K562 (cell line): ENCODE data around the gene C9. TPM values are rescaled to one million over a fixed set of nuclear protein-coding genes. Genes with fewer than 3 reads are reported as not detected.
A peak's percentile ranks its signal among the peaks of the same experiment; 100 is the strongest.

ENCODE experiments used
- ATAC-seq: fragments of 200-7000 bp; cut with Tn5 transposase; 3 replicates; pipeline ENCODE4 v1.9.1; 2020; ENCODE audit warnings: moderate library complexity
- BruUV-seq: library from RNA; stranded (reverse); fragments of 400-500 nt; replicated peaks from 2 replicates; lab custom pipeline; 2021; lab: Mats Ljungman, UMichigan
- CTCF ChIA-PET: fragments of 300-600 bp; formaldehyde crosslinking; extraction: SDS; loops from one replicate; lab custom pipeline; 2021; ENCODE audit warnings: low intra/inter-chr PET ratio; lab: Yijun Ruan, JAX
- POLR2A ChIA-PET: fragments of 300-600, 350-650 bp; sonication (Branson Sonifier 250); formaldehyde crosslinking; extraction: SDS; loops from one replicate; lab custom pipeline; 2021; ENCODE audit warnings: antibody characterized with exemption, inconsistent platforms; lab: Yijun Ruan, JAX
- DNase-seq, 4 experiments: peaks; one replicate each; pipeline versions ENCODE4 v3.0.0 to v3.0.0-alpha.2; 2011 to 2018; ENCODE audit warnings: low spot score in 3 of 4, mixed read lengths in 3 of 4; ENCODE audit errors: extremely low read depth in 1 of 4
- FAIRE-seq: peaks from 2 replicates; lab custom pipeline; 2011; peaks lifted over from hg19 to GRCh38; lab: Jason Lieb, UNC
- H2AFZ ChIP-seq: 2 replicates; pipeline ENCODE4 v1.6.0; 2011; ENCODE audit warnings: low read depth, low read length, control low read depth, inconsistent platforms
- H3K27ac ChIP-seq: fragments of 200-600 bp; 3 replicates; pipeline ENCODE4 v1.8.0; 2011; ENCODE audit warnings: low read depth, mild to moderate bottlenecking, control low read depth, inconsistent platforms, low read length, moderate library complexity, mixed read lengths; ENCODE audit errors: extremely low read depth
- H3K27me3 ChIP-seq, 2 experiments: fragments of 300-600 bp in 1 of 2; 2 replicates in 1 of 2; 3 replicates in 1 of 2; pipeline versions ENCODE4 v1.6.0 to v1.8.0; 2011; ENCODE audit warnings: inconsistent platforms in 2 of 2, low read length in 2 of 2, mild to moderate bottlenecking in 1 of 2, mixed read lengths in 1 of 2, moderate library complexity in 1 of 2; ENCODE audit not compliant: control insufficient read depth in 2 of 2, insufficient read depth in 2 of 2
- H3K36me3 ChIP-seq: fragments of 300-600 bp; 3 replicates; pipeline ENCODE4 v1.8.0; 2011; ENCODE audit warnings: mild to moderate bottlenecking, low read length, inconsistent platforms; ENCODE audit not compliant: control insufficient read depth, insufficient read depth
- H3K4me1 ChIP-seq, 2 experiments: fragments of 200-600 bp in 1 of 2; replicated peaks in 1 of 2; 2 replicates in 1 of 2; 3 replicates in 1 of 2; pipeline versions ENCODE4 v1.5.1 to v1.8.0; 2011; ENCODE audit warnings: inconsistent platforms in 2 of 2, low read length in 2 of 2, mild to moderate bottlenecking in 1 of 2, mixed read lengths in 1 of 2, moderate library complexity in 1 of 2; ENCODE audit not compliant: control insufficient read depth in 2 of 2, insufficient read depth in 2 of 2
- H3K4me2 ChIP-seq: 2 replicates; pipeline ENCODE4 v1.6.1; 2011; ENCODE audit warnings: low read length, control low read depth, inconsistent platforms, mixed read lengths; ENCODE audit not compliant: insufficient read depth
- H3K4me3 ChIP-seq: fragments of 200-600 bp; sonication (generic), shearing (Covaris generic); 2 replicates; pipeline ENCODE4 v1.5.1; 2016; ENCODE audit warnings: control low read depth, inconsistent platforms
- H3K79me2 ChIP-seq: fragments of 200-600 bp; 3 replicates; pipeline ENCODE4 v1.8.0; 2011; ENCODE audit warnings: low read length, inconsistent platforms; ENCODE audit not compliant: control insufficient read depth, insufficient read depth
- H3K9ac ChIP-seq, 2 experiments: 2 replicates each; pipeline versions ENCODE4 v1.6.0 to v1.6.1; 2011; ENCODE audit warnings: low read depth in 2 of 2, low read length in 2 of 2, control low read depth in 1 of 2, inconsistent platforms in 1 of 2, mild to moderate bottlenecking in 1 of 2, mixed read lengths in 1 of 2; ENCODE audit not compliant: insufficient read depth in 1 of 2
- H3K9me1 ChIP-seq: one replicate; pipeline ENCODE4 v1.6.0; 2011; ENCODE audit warnings: inconsistent platforms, mild to moderate bottlenecking, low read length, moderate library complexity; ENCODE audit not compliant: control insufficient read depth, insufficient read depth
- H3K9me3 ChIP-seq: replicated peaks from 2 replicates; pipeline ENCODE4 v1.5.1; 2011; ENCODE audit warnings: low read depth, low read length, inconsistent platforms; ENCODE audit not compliant: control insufficient read depth, insufficient read depth
- H4K20me1 ChIP-seq: replicated peaks from 2 replicates; pipeline ENCODE4 v1.6.1; 2011; ENCODE audit warnings: low read length, inconsistent platforms, mixed read lengths; ENCODE audit not compliant: control insufficient read depth, insufficient read depth
- RAD21 ChIP-seq, 2 experiments: fragments of 250-450 bp in 1 of 2; fragments of 450-650 bp in 1 of 2; sonication (Bioruptor Pico) in 1 of 2; formaldehyde crosslinking in 1 of 2; IDR thresholded peaks in 1 of 2; conservative IDR thresholded peaks in 1 of 2; 2 replicates each; pipeline versions ENCODE4 v1.4.0 to v1.8.0; 2020 to 2022; ENCODE audit warnings: mild to moderate bottlenecking in 2 of 2, moderate library complexity in 1 of 2
- ZNF124 ChIP-seq: sonication (generic); formaldehyde crosslinking; IDR thresholded peaks from 2 replicates; pipeline ENCODE4 v1.8.1; 2022; ENCODE audit warnings: missing genetic modification reagents
- WGBS: fragments of 100-300 bp; shearing (Covaris generic); methylation state at CpG from one replicate; pipeline ENCODE4 v1.1.6; 2016; ENCODE audit warnings: low coverage, mixed read lengths; ENCODE audit not compliant: insufficient coverage; ENCODE audit errors: missing lambda C conversion rate; 5-methylcytosine and 5-hydroxymethylcytosine counted together
- in situ Hi-C: fragments of 300-500 bp; cut with MboI; formaldehyde crosslinking; loops from 4 replicates; pipeline ENCODE4 v1.15.0; 2018; ENCODE audit warnings: inconsistent platforms, mixed read lengths
- intact Hi-C: fragments of 100-400 bp; cut with micrococcal nuclease; formaldehyde crosslinking; loops from 2 replicates; pipeline ENCODE4 v1.14.2; 2022
- polyA plus RNA-seq, 8 experiments: library from polyadenylated mRNA; depleted of rRNA in 4 of 8; stranded (reverse) in 5 of 8; unstranded in 3 of 8; fragments of >200 nt; fragmentation: Nextera tagmentation in 2 of 8; fragmentation: Illumina TruSeq in 1 of 8; extraction: Ambion mirVana in 2 of 8; extraction: Trizol in 1 of 8; gene quantifications; 2 replicates each; pipeline versions ENCODE4 v1.2.1 to v1.2.3, GENCODE V29; 2011 to 2014; ENCODE audit warnings: inconsistent platforms in 1 of 8, missing spikeins in 1 of 8
- total RNA-seq, 7 experiments: library from RNA; depleted of rRNA in 6 of 7; stranded (reverse); fragments of >200 nt in 6 of 7; fragmentation: Illumina TruSeq in 2 of 7; extraction: Trizol in 2 of 7; gene quantifications; 2 replicates each; pipeline versions ENCODE4 v1.2.1 to v1.2.3, GENCODE V29; 2011 to 2021; ENCODE audit warnings: low replicate concordance in 1 of 7
- TF ChIP-seq, protein P1 (sequence below), 3 experiments: IDR thresholded peaks in 2 of 3; conservative IDR thresholded peaks in 1 of 3; 2 replicates each; pipeline ENCODE4 v1.5.1; 2011 to 2012; ENCODE audit warnings: low read length in 3 of 3, mild to moderate bottlenecking in 3 of 3, control low read depth in 2 of 3, improper control_type of control experiment in 1 of 3, inconsistent platforms in 1 of 3, low read depth in 1 of 3, mixed read lengths in 1 of 3, moderate library complexity in 1 of 3; ENCODE audit not compliant: insufficient read depth in 2 of 3

C9 gene
- total and polyA plus RNA-seq, 9 of the 15 experiments (the other 6 are each of a cell fraction or from before 2014, with no cell fraction given), result 0.08 to 0.38 TPM; not detected in 7

- in situ Hi-C loops, result no loop called here
- Histone ChIP-seq H3K36me3 (no peaks in the 10 kb centered on the region), H3K9ac (no peak overlapping the region), H3K27me3 (no peaks in the 10 kb centered on the region), H3K9me1 (no peaks in the 10 kb centered on the region), H3K4me2 (no peak overlapping the region), H3K4me3 (no peak overlapping the region), H3K79me2 (no peaks in the 10 kb centered on the region), H3K9me3 (no peaks in the 10 kb centered on the region), H2AFZ (no peak overlapping the region), H4K20me1 (no peaks in the 10 kb centered on the region), H3K4me1 (no peaks in the 10 kb centered on the region), H3K27ac (no peak overlapping the region)
- 0% methylated on average over 1 of the region's 1 CpG for WGBS
- DNase-seq, result no peak
- FAIRE-seq, result no peak
- ChIA-PET POLR2A (interaction anchor here (1.0 to 1.3 kb wide), 2 partner anchors 11 to 12 kb away, joined by 3 read pairs; no protein-coding TSS in a partner anchor), CTCF (no interaction called here)
- TF ChIP-seq RAD21 (CRISPR knock-in tag; conservative IDR thresholded peaks at IDR 0.05 in 1 of 2, IDR thresholded peaks at IDR 0.05 in 1 of 2) (peak in 1 of 2 experiments; percentile 42; a peak in 2 of 4 replicates), ZNF124 (CRISPR knock-in tag) (no peak)
- TF ChIP-seq, protein P1, sequence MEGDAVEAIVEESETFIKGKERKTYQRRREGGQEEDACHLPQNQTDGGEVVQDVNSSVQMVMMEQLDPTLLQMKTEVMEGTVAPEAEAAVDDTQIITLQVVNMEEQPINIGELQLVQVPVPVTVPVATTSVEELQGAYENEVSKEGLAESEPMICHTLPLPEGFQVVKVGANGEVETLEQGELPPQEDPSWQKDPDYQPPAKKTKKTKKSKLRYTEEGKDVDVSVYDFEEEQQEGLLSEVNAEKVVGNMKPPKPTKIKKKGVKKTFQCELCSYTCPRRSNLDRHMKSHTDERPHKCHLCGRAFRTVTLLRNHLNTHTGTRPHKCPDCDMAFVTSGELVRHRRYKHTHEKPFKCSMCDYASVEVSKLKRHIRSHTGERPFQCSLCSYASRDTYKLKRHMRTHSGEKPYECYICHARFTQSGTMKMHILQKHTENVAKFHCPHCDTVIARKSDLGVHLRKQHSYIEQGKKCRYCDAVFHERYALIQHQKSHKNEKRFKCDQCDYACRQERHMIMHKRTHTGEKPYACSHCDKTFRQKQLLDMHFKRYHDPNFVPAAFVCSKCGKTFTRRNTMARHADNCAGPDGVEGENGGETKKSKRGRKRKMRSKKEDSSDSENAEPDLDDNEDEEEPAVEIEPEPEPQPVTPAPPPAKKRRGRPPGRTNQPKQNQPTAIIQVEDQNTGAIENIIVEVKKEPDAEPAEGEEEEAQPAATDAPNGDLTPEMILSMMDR (IDR thresholded peaks at IDR 0.05 in 2 of 3, conservative IDR thresholded peaks at IDR 0.05 in 1 of 3; ENCODE audit: insufficient read depth in 2 of 3, low read depth in 1 of 3, low read length in 3 of 3), result peak in 2 of 3 experiments; percentile 2 to 5; a peak in 1 of 6 replicates
- intact Hi-C loops, result no loop called here
- no peak for ATAC-seq
- BruUV-seq, result no TSS peak
These were observed 49.7 kb downstream of the C9 start for GRCh38 chr5:39314591-39314990.
